Activated CD8-positive, alpha-beta T cell treated with anti-CD3 and anti-CD28 coated beads for 36 hours (primary cell): ENCODE data around the gene VAMP8. TPM values are rescaled to one million over a fixed set of nuclear protein-coding genes. Genes with fewer than 3 reads are reported as not detected.
"Not testable (repeated sequence)": the region's sequence is repeated elsewhere in the genome, so short reads cannot be mapped to it uniquely, and the experiment has no call there.

ENCODE experiments used
- ATAC-seq: fragments of 200-7000 bp; cut with Tn5 transposase; one replicate; pipeline ENCODE4 v1.10.0; 2021; ENCODE audit warnings: mild to moderate bottlenecking, moderate library complexity
- CTCF ChIA-PET: fragments of 350-600 bp; sonication (Branson Sonifier 250); formaldehyde crosslinking; loops from one replicate; lab custom pipeline; 2021; ENCODE audit warnings: antibody characterized with exemption; lab: Charles Lee
- POLR2A ChIA-PET: fragments of 350-600 bp; sonication (Branson Sonifier 250); formaldehyde crosslinking; loops from one replicate; lab custom pipeline; 2021; ENCODE audit warnings: antibody characterized with exemption; lab: Charles Lee
- DNase-seq: peaks from one replicate; pipeline ENCODE4 v3.0.0-alpha.2; 2020
- H3K27ac Mint-ChIP-seq: one replicate; pipeline ENCODE4 v1.8.0; 2021; ENCODE audit warnings: mild to moderate bottlenecking, mixed read lengths
- H3K27me3 Mint-ChIP-seq: one replicate; pipeline ENCODE4 v1.8.0; 2021; ENCODE audit warnings: mixed read lengths
- H3K36me3 Mint-ChIP-seq: one replicate; pipeline ENCODE4 v1.8.0; 2021; ENCODE audit warnings: low read depth, mixed read lengths
- H3K4me1 Mint-ChIP-seq: one replicate; pipeline ENCODE4 v1.8.0; 2021; ENCODE audit warnings: low read depth, mixed read lengths
- H3K4me3 Mint-ChIP-seq: one replicate; pipeline ENCODE4 v1.8.0; 2021; ENCODE audit warnings: mild to moderate bottlenecking, moderate library complexity, mixed read lengths
- H3K9me3 Mint-ChIP-seq: one replicate; pipeline ENCODE4 v1.8.0; 2021; ENCODE audit warnings: mixed read lengths
- intact Hi-C: fragments of 100-400 bp; cut with micrococcal nuclease; formaldehyde crosslinking; loops from one replicate; pipeline ENCODE4 v1.10.0; 2022
- total RNA-seq, 2 experiments: library from RNA; stranded (reverse); gene quantifications; one replicate each; pipeline ENCODE4 v1.2.3, GENCODE V29; 2021
- TF ChIP-seq, protein P1 (sequence below): fragments of 200-600 bp; IDR thresholded peaks from one replicate; pipeline ENCODE4 v1.8.0; 2022; ENCODE audit warnings: antibody characterized with exemption, mild to moderate bottlenecking

VAMP8 gene
- total RNA-seq, 2 experiments from 2014 or later: 84.5 to 91.1 TPM

- CTCF ChIA-PET: interaction anchor here (1.2 to 2.4 kb wide), 2 partner anchors 37 to 48 kb away, joined by 3 to 9 read pairs; no protein-coding TSS in a partner anchor
- intact Hi-C loops: no loop called here
- DNase-seq: no peak
- peaks cover 45% of the 10 kb centered on the region for H3K4me1 Mint-ChIP-seq
- TF ChIP-seq, protein P1, sequence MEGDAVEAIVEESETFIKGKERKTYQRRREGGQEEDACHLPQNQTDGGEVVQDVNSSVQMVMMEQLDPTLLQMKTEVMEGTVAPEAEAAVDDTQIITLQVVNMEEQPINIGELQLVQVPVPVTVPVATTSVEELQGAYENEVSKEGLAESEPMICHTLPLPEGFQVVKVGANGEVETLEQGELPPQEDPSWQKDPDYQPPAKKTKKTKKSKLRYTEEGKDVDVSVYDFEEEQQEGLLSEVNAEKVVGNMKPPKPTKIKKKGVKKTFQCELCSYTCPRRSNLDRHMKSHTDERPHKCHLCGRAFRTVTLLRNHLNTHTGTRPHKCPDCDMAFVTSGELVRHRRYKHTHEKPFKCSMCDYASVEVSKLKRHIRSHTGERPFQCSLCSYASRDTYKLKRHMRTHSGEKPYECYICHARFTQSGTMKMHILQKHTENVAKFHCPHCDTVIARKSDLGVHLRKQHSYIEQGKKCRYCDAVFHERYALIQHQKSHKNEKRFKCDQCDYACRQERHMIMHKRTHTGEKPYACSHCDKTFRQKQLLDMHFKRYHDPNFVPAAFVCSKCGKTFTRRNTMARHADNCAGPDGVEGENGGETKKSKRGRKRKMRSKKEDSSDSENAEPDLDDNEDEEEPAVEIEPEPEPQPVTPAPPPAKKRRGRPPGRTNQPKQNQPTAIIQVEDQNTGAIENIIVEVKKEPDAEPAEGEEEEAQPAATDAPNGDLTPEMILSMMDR: no peak
- no peaks in the 10 kb centered on the region for H3K9me3 Mint-ChIP-seq
- ATAC-seq: no peak
- no peaks in the 10 kb centered on the region for H3K27me3 Mint-ChIP-seq
- H3K36me3 Mint-ChIP-seq: peaks cover 13% of the 10 kb centered on the region
- no peak overlapping the region for H3K4me3 Mint-ChIP-seq
- H3K27ac Mint-ChIP-seq: no peak overlapping the region
- POLR2A ChIA-PET: interaction anchor here (1.3 to 5.4 kb wide), 6 partner anchors 11 to 274 kb away, joined by 3 to 21 read pairs (median 10); partner anchors contain the start of genes C2orf68, ELMOD3, RETSAT and USP39
Observed at GRCh38 chr2:85600235-85600575, 22.8 kb downstream of the VAMP8 start.

GRCh38 chr2:85600951-85601770, 23.8 kb downstream of the VAMP8 start:
- peaks cover 9% of the 10 kb centered on the region for H3K36me3 Mint-ChIP-seq
- CTCF ChIA-PET: interaction anchor here (1.0 to 2.4 kb wide), 5 partner anchors 9 to 49 kb away, joined by 3 to 9 read pairs (median 4); partner anchors contain the start of genes C2orf68 and VAMP5

DNA sequence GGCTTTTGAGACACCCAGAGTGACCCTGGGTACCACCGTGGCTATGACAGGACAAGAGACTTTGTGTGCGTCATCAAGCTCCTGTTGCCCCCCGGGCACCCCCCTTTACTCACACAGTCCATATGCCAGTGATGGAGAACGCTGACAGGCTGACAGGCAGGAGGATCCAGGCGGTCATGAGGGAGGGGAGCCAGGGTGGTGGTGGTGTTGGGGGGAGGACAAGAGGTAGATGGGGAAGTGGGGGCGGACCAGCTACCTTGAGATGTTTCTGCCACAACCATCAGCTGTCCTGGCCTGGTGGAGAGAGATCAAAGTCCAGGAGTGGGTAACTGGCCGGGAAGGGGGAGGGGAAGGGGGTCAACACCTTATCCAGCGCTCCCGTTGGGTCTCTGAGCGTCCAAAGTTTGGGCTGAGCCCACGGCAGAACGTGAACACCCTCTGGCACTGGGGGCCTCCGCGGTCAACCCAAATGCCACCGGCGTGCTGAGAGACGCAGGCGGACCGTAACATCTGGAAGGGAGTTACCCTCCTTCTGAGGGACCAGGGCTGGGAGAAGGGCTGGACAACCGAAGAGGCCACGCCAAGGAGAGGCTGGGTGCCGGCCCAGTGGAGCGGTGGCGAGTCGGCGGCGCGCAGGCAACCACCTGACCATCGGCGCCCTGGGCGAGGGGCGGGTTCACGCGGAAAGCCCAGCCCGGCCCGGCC, 24.5 kb downstream of the VAMP8 start:
- TF ChIP-seq, protein P1: no peak
- Mint-ChIP-seq H3K36me3 (peaks cover 7% of the 10 kb centered on the region), H3K9me3 (no peaks in the 10 kb centered on the region), H3K4me3 (peak overlapping the region; percentile 71), H3K4me1 (peaks cover 49% of the 10 kb centered on the region), H3K27me3 (no peaks in the 10 kb centered on the region), H3K27ac (peak overlapping the region; percentile 25)
- ChIA-PET CTCF (interaction anchor here (1.0 to 2.4 kb wide), 5 partner anchors 9 to 36 kb away, joined by 3 to 9 read pairs (median 4); partner anchors contain the start of genes C2orf68 and VAMP5), POLR2A (interaction anchor here (0.6 to 6.1 kb wide), 8 partner anchors 9 to 275 kb away, joined by 3 to 34 read pairs (median 8); partner anchors contain the start of genes C2orf68, MAT2A, USP39 and VAMP5)
- ATAC-seq: peak; percentile 3
- DNase-seq: no peak
- intact Hi-C loops: no loop called here

More at GRCh38 chr2:85600951-85601770, 23.8 kb downstream of the VAMP8 start:
- Mint-ChIP-seq H3K4me1 (peaks cover 52% of the 10 kb centered on the region), H3K27ac (no peak overlapping the region), H3K4me3 (peak overlapping the region; percentile 71), H3K9me3 (no peaks in the 10 kb centered on the region), H3K27me3 (no peaks in the 10 kb centered on the region)
- no peak for DNase-seq
- intact Hi-C loops: no loop called here
- TF ChIP-seq, protein P1: no peak
- POLR2A ChIA-PET: interaction anchor here (0.6 to 5.4 kb wide), 8 partner anchors 10 to 274 kb away, joined by 3 to 21 read pairs (median 6); partner anchors contain the start of genes C2orf68, ELMOD3, RETSAT and VAMP5
- ATAC-seq: no peak

DNA sequence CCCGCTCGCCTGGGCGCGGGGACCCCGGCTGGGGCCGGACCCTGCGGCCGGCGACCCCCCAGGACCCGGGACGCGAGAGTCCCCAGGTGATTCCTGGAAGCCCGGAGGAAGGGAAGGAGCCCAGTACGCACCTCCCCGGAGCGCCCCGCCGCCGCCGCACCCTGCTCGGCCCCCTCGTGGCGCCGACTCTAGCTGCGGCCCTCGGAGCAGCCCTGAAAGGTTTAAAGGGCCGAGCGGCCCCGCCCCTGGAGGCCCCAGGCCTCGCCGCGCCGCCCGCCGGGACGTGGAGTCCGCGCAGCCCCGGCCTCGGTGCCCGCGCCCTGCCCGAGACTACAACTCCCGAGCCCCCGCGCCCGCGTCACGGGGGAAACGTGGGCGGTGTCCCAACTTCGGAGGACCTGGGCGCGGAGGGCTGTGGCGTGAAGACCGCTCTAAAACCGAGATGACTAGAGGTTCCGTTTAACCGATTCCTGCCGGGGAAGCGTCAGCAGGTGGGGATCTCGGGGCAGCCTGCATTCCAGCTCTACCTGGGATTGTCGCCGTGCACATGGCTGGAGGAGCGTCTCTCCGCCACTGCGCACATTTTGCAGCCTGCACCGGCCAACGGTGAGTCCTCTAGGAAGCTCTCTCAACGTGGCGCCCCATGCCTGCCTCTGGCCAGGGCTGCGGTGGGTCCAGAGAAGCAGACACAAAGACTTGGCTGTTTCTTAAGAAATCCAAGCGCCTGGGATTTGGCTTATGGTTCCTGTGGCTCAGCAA, 25.3 kb downstream of the VAMP8 start, which contains the start of gene TMEM150A:
Gene TMEM150A, minus strand, starts transcription at position 223 of the 759 bp plus-strand sequence. CDS start 750 bp downstream, outside the sequence.
- peak within 1 kb of the TSS; percentile 60 for H3K27ac Mint-ChIP-seq
- peak; percentile 95 for DNase-seq
- H3K4me3 Mint-ChIP-seq: peak within 1 kb of the TSS; percentile 83
- ATAC-seq: peak; percentile 97
- CTCF ChIA-PET: interaction anchor here (1.2 to 2.3 kb wide), 4 partner anchors 9 to 182 kb away, joined by 3 to 6 read pairs (median 4); partner anchors contain the start of genes C2orf68 and VAMP5
- TF ChIP-seq, protein P1: peak; percentile 35
- H3K36me3 Mint-ChIP-seq: peaks cover 2% of the 10 kb centered on the region
- POLR2A ChIA-PET: interaction anchor here (1.0 to 6.1 kb wide), 8 partner anchors 9 to 63 kb away, joined by 3 to 34 read pairs (median 8); partner anchors contain the start of genes C2orf68, MAT2A, USP39 and VAMP5
- H3K27me3 Mint-ChIP-seq: no peaks in the 10 kb centered on the region
- no peaks in the 10 kb centered on the region for H3K9me3 Mint-ChIP-seq
- peaks cover 44% of the 10 kb centered on the region for H3K4me1 Mint-ChIP-seq
- intact Hi-C loops: no loop called here

DNA sequence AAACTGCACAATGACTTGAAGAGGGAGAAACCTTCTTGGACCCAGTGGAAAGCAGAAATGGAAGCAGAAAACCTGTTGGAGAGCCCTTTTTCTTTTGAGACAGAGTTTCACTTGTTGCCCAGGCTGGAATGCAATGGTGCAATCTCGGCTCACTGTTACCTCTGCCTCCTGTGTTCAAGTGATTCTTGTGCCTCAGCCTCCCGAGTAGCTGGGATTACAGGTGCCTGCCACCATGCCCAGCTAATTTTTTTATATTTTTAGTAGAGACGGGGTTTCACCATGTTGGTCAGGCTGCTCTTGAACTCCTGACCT, 26.7 kb downstream of the VAMP8 start:
- peak overlapping the region; percentile 83 for H3K4me3 Mint-ChIP-seq
- H3K9me3 Mint-ChIP-seq, DNase-seq, H3K27ac Mint-ChIP-seq, ATAC-seq, H3K27me3 Mint-ChIP-seq, H3K36me3 Mint-ChIP-seq, intact Hi-C loops: not testable (repeated sequence)
- CTCF ChIA-PET: interaction anchor here (0.6 to 2.3 kb wide), 4 partner anchors 12 to 184 kb away, joined by 3 to 10 read pairs (median 6); partner anchors contain the start of gene USP39
- peaks cover 48% of the 10 kb centered on the region for H3K4me1 Mint-ChIP-seq
- POLR2A ChIA-PET: interaction anchor here (1.1 to 6.1 kb wide), 6 partner anchors 7 to 54 kb away, joined by 3 to 34 read pairs (median 8); partner anchors contain the start of genes C2orf68, RNF181 and USP39
